Liver (tissue), 3 donors: Measurements from ENCODE around the gene NFATC2.

Experiments
- EGR1 ChIP-seq, 2 donors: IDR thresholded peaks; 2 replicates each; pipeline ENCODE4 v1.6.1; 2016 to 2018; ENCODE audit warnings: antibody characterized with exemption in 2 of 2, low read depth in 2 of 2
- FOXA1 ChIP-seq: IDR thresholded peaks from 2 replicates; pipeline ENCODE4 v1.6.1; 2016; ENCODE audit warnings: antibody characterized with exemption
- HNF4A ChIP-seq, 2 donors: conservative IDR thresholded peaks; 2 replicates each; pipeline ENCODE4 v1.6.1; 2016; ENCODE audit warnings: antibody characterized with exemption in 2 of 2, mild to moderate bottlenecking in 2 of 2
- HNF4G ChIP-seq: IDR thresholded peaks from 2 replicates; pipeline ENCODE4 v1.6.1; 2016; ENCODE audit warnings: antibody characterized with exemption
- JUND ChIP-seq, 2 donors: IDR thresholded peaks; 2 replicates each; pipeline ENCODE4 v1.6.1; 2016; ENCODE audit warnings: antibody characterized with exemption in 2 of 2
- RAD21 ChIP-seq, 2 donors: IDR thresholded peaks; 2 replicates each; pipeline ENCODE4 v1.6.1; 2016; ENCODE audit warnings: antibody characterized with exemption in 2 of 2, mild to moderate bottlenecking in 2 of 2
- SP1 ChIP-seq: IDR thresholded peaks from 2 replicates; pipeline ENCODE4 v1.6.1; 2018; ENCODE audit warnings: antibody characterized with exemption, mild to moderate bottlenecking
- TAF1 ChIP-seq: conservative IDR thresholded peaks from 2 replicates; pipeline ENCODE4 v1.6.1; 2016; ENCODE audit warnings: antibody characterized with exemption, mild to moderate bottlenecking
- YY1 ChIP-seq: IDR thresholded peaks from 2 replicates; pipeline ENCODE4 v1.6.1; 2016; ENCODE audit warnings: antibody characterized with exemption, mild to moderate bottlenecking
- TF ChIP-seq, protein P1 (sequence below): fragments of 150-350 bp; IDR thresholded peaks from 2 replicates; pipeline ENCODE4 v1.5.1; 2017; ENCODE audit warnings: improper control_type of control experiment, low read depth, low read length; ENCODE audit not compliant: missing input control
- TF ChIP-seq, protein P2 (sequence below): IDR thresholded peaks from 2 replicates; pipeline ENCODE4 v1.6.1; 2016; ENCODE audit warnings: antibody characterized with exemption
- TF ChIP-seq, protein P3 (sequence below): IDR thresholded peaks from 2 replicates; pipeline ENCODE4 v1.6.1; 2016; ENCODE audit warnings: antibody characterized with exemption
- TF ChIP-seq, protein P4 (sequence below): IDR thresholded peaks from 2 replicates; pipeline ENCODE4 v1.6.1; 2016; ENCODE audit warnings: antibody characterized with exemption
- TF ChIP-seq, protein P5 (sequence below): IDR thresholded peaks from 2 replicates; pipeline ENCODE4 v1.6.1; 2016; ENCODE audit warnings: antibody characterized with exemption, mild to moderate bottlenecking
- donor health status: healthy.
- donor health status: healthy.

DNA sequence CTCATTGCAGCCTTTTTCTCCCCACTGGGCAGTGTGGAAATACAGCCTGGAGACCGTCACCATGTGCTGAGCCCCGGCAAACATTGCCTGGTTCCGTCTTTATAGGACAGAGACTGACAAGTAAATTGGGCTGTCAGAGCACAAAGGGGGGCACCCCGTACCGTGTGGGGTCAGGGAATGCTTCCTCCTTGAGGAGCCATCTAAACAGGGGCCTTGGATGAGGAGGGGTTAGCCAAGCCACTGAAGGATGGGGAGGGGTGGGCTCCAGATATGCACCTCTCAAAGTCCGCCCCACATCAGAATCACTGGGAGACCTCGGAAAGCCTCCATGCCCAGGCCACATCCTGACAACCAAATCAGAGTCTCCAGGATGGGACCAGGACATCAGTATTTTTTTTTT lies 73.9 kb downstream of the NFATC2 start:
- TF ChIP-seq, protein P1, sequence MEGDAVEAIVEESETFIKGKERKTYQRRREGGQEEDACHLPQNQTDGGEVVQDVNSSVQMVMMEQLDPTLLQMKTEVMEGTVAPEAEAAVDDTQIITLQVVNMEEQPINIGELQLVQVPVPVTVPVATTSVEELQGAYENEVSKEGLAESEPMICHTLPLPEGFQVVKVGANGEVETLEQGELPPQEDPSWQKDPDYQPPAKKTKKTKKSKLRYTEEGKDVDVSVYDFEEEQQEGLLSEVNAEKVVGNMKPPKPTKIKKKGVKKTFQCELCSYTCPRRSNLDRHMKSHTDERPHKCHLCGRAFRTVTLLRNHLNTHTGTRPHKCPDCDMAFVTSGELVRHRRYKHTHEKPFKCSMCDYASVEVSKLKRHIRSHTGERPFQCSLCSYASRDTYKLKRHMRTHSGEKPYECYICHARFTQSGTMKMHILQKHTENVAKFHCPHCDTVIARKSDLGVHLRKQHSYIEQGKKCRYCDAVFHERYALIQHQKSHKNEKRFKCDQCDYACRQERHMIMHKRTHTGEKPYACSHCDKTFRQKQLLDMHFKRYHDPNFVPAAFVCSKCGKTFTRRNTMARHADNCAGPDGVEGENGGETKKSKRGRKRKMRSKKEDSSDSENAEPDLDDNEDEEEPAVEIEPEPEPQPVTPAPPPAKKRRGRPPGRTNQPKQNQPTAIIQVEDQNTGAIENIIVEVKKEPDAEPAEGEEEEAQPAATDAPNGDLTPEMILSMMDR, result no peak
- no peak for TF ChIP-seq SP1
- no peak for TF ChIP-seq HNF4A (conservative IDR thresholded peaks at IDR 0.05)
- TF ChIP-seq, protein P2, sequence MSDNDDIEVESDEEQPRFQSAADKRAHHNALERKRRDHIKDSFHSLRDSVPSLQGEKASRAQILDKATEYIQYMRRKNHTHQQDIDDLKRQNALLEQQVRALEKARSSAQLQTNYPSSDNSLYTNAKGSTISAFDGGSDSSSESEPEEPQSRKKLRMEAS, result no peak
- TF ChIP-seq, protein P3, sequence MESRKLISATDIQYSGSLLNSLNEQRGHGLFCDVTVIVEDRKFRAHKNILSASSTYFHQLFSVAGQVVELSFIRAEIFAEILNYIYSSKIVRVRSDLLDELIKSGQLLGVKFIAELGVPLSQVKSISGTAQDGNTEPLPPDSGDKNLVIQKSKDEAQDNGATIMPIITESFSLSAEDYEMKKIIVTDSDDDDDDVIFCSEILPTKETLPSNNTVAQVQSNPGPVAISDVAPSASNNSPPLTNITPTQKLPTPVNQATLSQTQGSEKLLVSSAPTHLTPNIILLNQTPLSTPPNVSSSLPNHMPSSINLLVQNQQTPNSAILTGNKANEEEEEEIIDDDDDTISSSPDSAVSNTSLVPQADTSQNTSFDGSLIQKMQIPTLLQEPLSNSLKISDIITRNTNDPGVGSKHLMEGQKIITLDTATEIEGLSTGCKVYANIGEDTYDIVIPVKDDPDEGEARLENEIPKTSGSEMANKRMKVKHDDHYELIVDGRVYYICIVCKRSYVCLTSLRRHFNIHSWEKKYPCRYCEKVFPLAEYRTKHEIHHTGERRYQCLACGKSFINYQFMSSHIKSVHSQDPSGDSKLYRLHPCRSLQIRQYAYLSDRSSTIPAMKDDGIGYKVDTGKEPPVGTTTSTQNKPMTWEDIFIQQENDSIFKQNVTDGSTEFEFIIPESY, result no peak
- TF ChIP-seq EGR1 (IDR thresholded peaks at IDR 0.05; ENCODE audit: low read depth in 2 of 2), result no peak
- TF ChIP-seq RAD21 (IDR thresholded peaks at IDR 0.05), result no peak
- TF ChIP-seq JUND (IDR thresholded peaks at IDR 0.05), result no peak
- TF ChIP-seq, protein P4, sequence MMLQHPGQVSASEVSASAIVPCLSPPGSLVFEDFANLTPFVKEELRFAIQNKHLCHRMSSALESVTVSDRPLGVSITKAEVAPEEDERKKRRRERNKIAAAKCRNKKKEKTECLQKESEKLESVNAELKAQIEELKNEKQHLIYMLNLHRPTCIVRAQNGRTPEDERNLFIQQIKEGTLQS, result no peak
- no peak for TF ChIP-seq TAF1
- TF ChIP-seq, protein P5, sequence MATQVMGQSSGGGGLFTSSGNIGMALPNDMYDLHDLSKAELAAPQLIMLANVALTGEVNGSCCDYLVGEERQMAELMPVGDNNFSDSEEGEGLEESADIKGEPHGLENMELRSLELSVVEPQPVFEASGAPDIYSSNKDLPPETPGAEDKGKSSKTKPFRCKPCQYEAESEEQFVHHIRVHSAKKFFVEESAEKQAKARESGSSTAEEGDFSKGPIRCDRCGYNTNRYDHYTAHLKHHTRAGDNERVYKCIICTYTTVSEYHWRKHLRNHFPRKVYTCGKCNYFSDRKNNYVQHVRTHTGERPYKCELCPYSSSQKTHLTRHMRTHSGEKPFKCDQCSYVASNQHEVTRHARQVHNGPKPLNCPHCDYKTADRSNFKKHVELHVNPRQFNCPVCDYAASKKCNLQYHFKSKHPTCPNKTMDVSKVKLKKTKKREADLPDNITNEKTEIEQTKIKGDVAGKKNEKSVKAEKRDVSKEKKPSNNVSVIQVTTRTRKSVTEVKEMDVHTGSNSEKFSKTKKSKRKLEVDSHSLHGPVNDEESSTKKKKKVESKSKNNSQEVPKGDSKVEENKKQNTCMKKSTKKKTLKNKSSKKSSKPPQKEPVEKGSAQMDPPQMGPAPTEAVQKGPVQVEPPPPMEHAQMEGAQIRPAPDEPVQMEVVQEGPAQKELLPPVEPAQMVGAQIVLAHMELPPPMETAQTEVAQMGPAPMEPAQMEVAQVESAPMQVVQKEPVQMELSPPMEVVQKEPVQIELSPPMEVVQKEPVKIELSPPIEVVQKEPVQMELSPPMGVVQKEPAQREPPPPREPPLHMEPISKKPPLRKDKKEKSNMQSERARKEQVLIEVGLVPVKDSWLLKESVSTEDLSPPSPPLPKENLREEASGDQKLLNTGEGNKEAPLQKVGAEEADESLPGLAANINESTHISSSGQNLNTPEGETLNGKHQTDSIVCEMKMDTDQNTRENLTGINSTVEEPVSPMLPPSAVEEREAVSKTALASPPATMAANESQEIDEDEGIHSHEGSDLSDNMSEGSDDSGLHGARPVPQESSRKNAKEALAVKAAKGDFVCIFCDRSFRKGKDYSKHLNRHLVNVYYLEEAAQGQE, result no peak
- no peak for TF ChIP-seq FOXA1
- no peak for TF ChIP-seq YY1
- no peak for TF ChIP-seq HNF4G
